Liver (tissue), 9 donors: ENCODE data around the gene CDH26. TPM values are rescaled to one million over a fixed set of nuclear protein-coding genes. Genes with fewer than 3 reads are reported as not detected.

Experiments
- DNase-seq: peaks from one replicate; pipeline ENCODE4 v3.0.0-alpha.2; 2017; ENCODE audit warnings: low spot score
- H3K27ac ChIP-seq, 2 donors: one replicate each; pipeline ENCODE4 v1.7.0; 2013; ENCODE audit warnings: inconsistent platforms in 2 of 2, low read length in 2 of 2, control low read depth in 1 of 2, low read depth in 1 of 2, mild to moderate bottlenecking in 1 of 2
- H3K27me3 ChIP-seq, 4 donors: one replicate each; pipeline versions ENCODE4 v1.6.1 to v1.7.0; 2013; ENCODE audit warnings: low read length in 3 of 4, inconsistent platforms in 1 of 4, mild to moderate bottlenecking in 1 of 4, moderate library complexity in 1 of 4; ENCODE audit not compliant: control insufficient read depth in 4 of 4, insufficient read depth in 4 of 4
- H3K36me3 ChIP-seq, 4 donors: one replicate each; pipeline versions ENCODE4 v1.6.1 to v1.7.0; 2013; ENCODE audit warnings: low read length in 3 of 4, mild to moderate bottlenecking in 3 of 4, low read depth in 1 of 4, moderate library complexity in 1 of 4; ENCODE audit not compliant: control insufficient read depth in 4 of 4, insufficient read depth in 3 of 4
- H3K4me1 ChIP-seq, 4 donors: one replicate each; pipeline versions ENCODE4 v1.6.1 to v1.7.0; 2013; ENCODE audit warnings: low read length in 3 of 4, mild to moderate bottlenecking in 3 of 4, moderate library complexity in 1 of 4; ENCODE audit not compliant: control insufficient read depth in 4 of 4, insufficient read depth in 4 of 4
- H3K4me3 ChIP-seq, 3 donors: one replicate each; pipeline versions ENCODE4 v1.6.1 to v1.7.0; 2013; ENCODE audit warnings: low read length in 3 of 3, control low read depth in 1 of 3, low read depth in 1 of 3, mild to moderate bottlenecking in 1 of 3
- H3K9ac ChIP-seq, 2 donors: one replicate each; pipeline ENCODE4 v1.7.0; 2013; ENCODE audit warnings: low read length in 2 of 2, mild to moderate bottlenecking in 2 of 2, moderate library complexity in 2 of 2, control low read depth in 1 of 2, low read depth in 1 of 2
- H3K9me3 ChIP-seq, 4 donors: one replicate each; pipeline versions ENCODE4 v1.6.1 to v1.7.0; 2013; ENCODE audit warnings: low read length in 3 of 4; ENCODE audit not compliant: control insufficient read depth in 4 of 4
- ATF3 ChIP-seq: IDR thresholded peaks from 2 replicates; pipeline ENCODE4 v1.6.1; 2016; ENCODE audit warnings: antibody characterized with exemption
- EGR1 ChIP-seq, 2 donors: IDR thresholded peaks; 2 replicates each; pipeline ENCODE4 v1.6.1; 2016 to 2018; ENCODE audit warnings: antibody characterized with exemption in 2 of 2, low read depth in 2 of 2
- FOXA1 ChIP-seq: IDR thresholded peaks from 2 replicates; pipeline ENCODE4 v1.6.1; 2016; ENCODE audit warnings: antibody characterized with exemption
- FOXA2 ChIP-seq: IDR thresholded peaks from 2 replicates; pipeline ENCODE4 v1.6.1; 2016; ENCODE audit warnings: antibody characterized with exemption
- GABPA ChIP-seq, 2 donors: IDR thresholded peaks in 1 of 2; conservative IDR thresholded peaks in 1 of 2; 2 replicates each; pipeline ENCODE4 v1.6.1; 2016; ENCODE audit warnings: antibody characterized with exemption in 2 of 2, mild to moderate bottlenecking in 1 of 2, moderate library complexity in 1 of 2
- HNF4A ChIP-seq, 2 donors: conservative IDR thresholded peaks; 2 replicates each; pipeline ENCODE4 v1.6.1; 2016; ENCODE audit warnings: antibody characterized with exemption in 2 of 2, mild to moderate bottlenecking in 2 of 2
- HNF4G ChIP-seq: IDR thresholded peaks from 2 replicates; pipeline ENCODE4 v1.6.1; 2016; ENCODE audit warnings: antibody characterized with exemption
- JUND ChIP-seq, 2 donors: IDR thresholded peaks; 2 replicates each; pipeline ENCODE4 v1.6.1; 2016; ENCODE audit warnings: antibody characterized with exemption in 2 of 2
- MAX ChIP-seq: IDR thresholded peaks from 2 replicates; pipeline ENCODE4 v1.6.1; 2016; ENCODE audit warnings: antibody characterized with exemption
- NR2F2 ChIP-seq: IDR thresholded peaks from 2 replicates; pipeline ENCODE4 v1.6.1; 2016; ENCODE audit warnings: antibody characterized with exemption
- RAD21 ChIP-seq, 2 donors: IDR thresholded peaks; 2 replicates each; pipeline ENCODE4 v1.6.1; 2016; ENCODE audit warnings: antibody characterized with exemption in 2 of 2, mild to moderate bottlenecking in 2 of 2
- RXRA ChIP-seq, 2 donors: IDR thresholded peaks; 2 replicates each; pipeline ENCODE4 v1.6.1; 2017 to 2018; ENCODE audit warnings: antibody characterized with exemption in 2 of 2, mild to moderate bottlenecking in 1 of 2
- SP1 ChIP-seq: IDR thresholded peaks from 2 replicates; pipeline ENCODE4 v1.6.1; 2018; ENCODE audit warnings: antibody characterized with exemption, mild to moderate bottlenecking
- TAF1 ChIP-seq: conservative IDR thresholded peaks from 2 replicates; pipeline ENCODE4 v1.6.1; 2016; ENCODE audit warnings: antibody characterized with exemption, mild to moderate bottlenecking
- YY1 ChIP-seq: IDR thresholded peaks from 2 replicates; pipeline ENCODE4 v1.6.1; 2016; ENCODE audit warnings: antibody characterized with exemption, mild to moderate bottlenecking
- ZBTB33 ChIP-seq: IDR thresholded peaks from 2 replicates; pipeline ENCODE4 v1.6.1; 2016; ENCODE audit warnings: antibody characterized with exemption
- WGBS: extraction: QIAGEN DNeasy Blood & Tissue Kit; methylation state at CpG from one replicate; pipeline ENCODE4 v1.1.7; 2013; 5-methylcytosine and 5-hydroxymethylcytosine counted together
- polyA plus RNA-seq, 2 donors: library from polyadenylated mRNA; stranded (reverse) in 1 of 2; unstranded in 1 of 2; fragments of 200-250 nt in 1 of 2; fragments of >200 nt in 1 of 2; fragmentation: Nextera tagmentation in 1 of 2; extraction: Ambion mirVana in 1 of 2; gene quantifications; one replicate each; pipeline versions ENCODE4 v1.2.1 to v1.2.3, GENCODE V29; 2013 to 2015
- total RNA-seq, 2 donors: library from RNA; depleted of rRNA; stranded (reverse); fragments of >200 nt; gene quantifications; one replicate each; pipeline ENCODE4 v1.2.3, GENCODE V29; 2014
- TF ChIP-seq, protein P1 (sequence below): IDR thresholded peaks from 2 replicates; pipeline ENCODE4 v1.6.1; 2016; ENCODE audit warnings: antibody characterized with exemption, mild to moderate bottlenecking
- TF ChIP-seq, protein P2 (sequence below): fragments of 150-350 bp; IDR thresholded peaks from 2 replicates; pipeline ENCODE4 v1.5.1; 2017; ENCODE audit warnings: improper control_type of control experiment, low read depth, low read length; ENCODE audit not compliant: missing input control
- donor health status: healthy.
- donor health status: healthy.
- donor health status: healthy.
- donor health status: healthy.
- donor health status: healthy.

The CDH26 gene
- total and polyA plus RNA-seq, 4 donors = 0.03 to 0.70 (median 0.43) TPM

DNA sequence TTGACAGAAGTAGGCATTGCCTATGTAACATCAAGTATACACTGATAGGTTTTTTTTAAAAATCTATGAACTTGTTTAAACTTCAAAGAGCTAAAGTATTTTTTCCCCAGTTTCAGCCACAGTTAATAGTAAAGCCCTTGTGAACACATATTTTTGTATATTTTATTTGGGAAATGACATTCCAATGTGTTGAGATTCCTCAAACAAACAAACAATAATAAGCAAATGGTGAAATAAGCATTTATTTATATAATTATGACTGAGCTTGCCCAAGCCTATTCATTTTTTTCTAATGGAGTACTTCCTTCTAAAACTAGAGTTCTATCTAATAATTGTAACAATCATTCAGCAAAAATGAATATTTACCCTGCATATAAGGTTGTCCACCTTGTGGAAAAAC is 37.3 kb upstream of the CDH26 start:
- no peak overlapping the region for H3K27ac ChIP-seq
- no peak for DNase-seq
- no peak for TF ChIP-seq GABPA (IDR thresholded peaks at IDR 0.05 in 1 of 2, conservative IDR thresholded peaks at IDR 0.05 in 1 of 2)
- TF ChIP-seq ATF3 = no peak
- no peak for TF ChIP-seq SP1
- TF ChIP-seq FOXA1 = no peak
- no peak for TF ChIP-seq YY1
- no peak for TF ChIP-seq RXRA (IDR thresholded peaks at IDR 0.05)
- TF ChIP-seq FOXA2 = no peak
- no peak for TF ChIP-seq ZBTB33
- no peak for TF ChIP-seq EGR1 (IDR thresholded peaks at IDR 0.05; ENCODE audit: low read depth in 2 of 2)
- no peak for TF ChIP-seq HNF4G
- no peak for TF ChIP-seq TAF1

GRCh38 chr20:59923514-59923913 is 34.7 kb upstream of the CDH26 start:
- H3K4me1 ChIP-seq = no peaks in the 10 kb centered on the region
- no peaks in the 10 kb centered on the region for H3K36me3 ChIP-seq
- H3K27ac ChIP-seq = no peak overlapping the region
- peaks cover 0 to 6% (median 0%) of the 10 kb centered on the region in 4 donors for H3K27me3 ChIP-seq
- TF ChIP-seq EGR1 (IDR thresholded peaks at IDR 0.05; ENCODE audit: low read depth in 2 of 2) (no peak), JUND (IDR thresholded peaks at IDR 0.05) (no peak), NR2F2 (no peak), SP1 (no peak), HNF4G (no peak), TAF1 (no peak), FOXA2 (no peak), ZBTB33 (no peak), HNF4A (conservative IDR thresholded peaks at IDR 0.05) (no peak), RXRA (IDR thresholded peaks at IDR 0.05) (no peak), MAX (no peak), FOXA1 (no peak), YY1 (no peak), RAD21 (IDR thresholded peaks at IDR 0.05) (no peak), GABPA (IDR thresholded peaks at IDR 0.05 in 1 of 2, conservative IDR thresholded peaks at IDR 0.05 in 1 of 2) (no peak), ATF3 (no peak)
- TF ChIP-seq, protein P1, sequence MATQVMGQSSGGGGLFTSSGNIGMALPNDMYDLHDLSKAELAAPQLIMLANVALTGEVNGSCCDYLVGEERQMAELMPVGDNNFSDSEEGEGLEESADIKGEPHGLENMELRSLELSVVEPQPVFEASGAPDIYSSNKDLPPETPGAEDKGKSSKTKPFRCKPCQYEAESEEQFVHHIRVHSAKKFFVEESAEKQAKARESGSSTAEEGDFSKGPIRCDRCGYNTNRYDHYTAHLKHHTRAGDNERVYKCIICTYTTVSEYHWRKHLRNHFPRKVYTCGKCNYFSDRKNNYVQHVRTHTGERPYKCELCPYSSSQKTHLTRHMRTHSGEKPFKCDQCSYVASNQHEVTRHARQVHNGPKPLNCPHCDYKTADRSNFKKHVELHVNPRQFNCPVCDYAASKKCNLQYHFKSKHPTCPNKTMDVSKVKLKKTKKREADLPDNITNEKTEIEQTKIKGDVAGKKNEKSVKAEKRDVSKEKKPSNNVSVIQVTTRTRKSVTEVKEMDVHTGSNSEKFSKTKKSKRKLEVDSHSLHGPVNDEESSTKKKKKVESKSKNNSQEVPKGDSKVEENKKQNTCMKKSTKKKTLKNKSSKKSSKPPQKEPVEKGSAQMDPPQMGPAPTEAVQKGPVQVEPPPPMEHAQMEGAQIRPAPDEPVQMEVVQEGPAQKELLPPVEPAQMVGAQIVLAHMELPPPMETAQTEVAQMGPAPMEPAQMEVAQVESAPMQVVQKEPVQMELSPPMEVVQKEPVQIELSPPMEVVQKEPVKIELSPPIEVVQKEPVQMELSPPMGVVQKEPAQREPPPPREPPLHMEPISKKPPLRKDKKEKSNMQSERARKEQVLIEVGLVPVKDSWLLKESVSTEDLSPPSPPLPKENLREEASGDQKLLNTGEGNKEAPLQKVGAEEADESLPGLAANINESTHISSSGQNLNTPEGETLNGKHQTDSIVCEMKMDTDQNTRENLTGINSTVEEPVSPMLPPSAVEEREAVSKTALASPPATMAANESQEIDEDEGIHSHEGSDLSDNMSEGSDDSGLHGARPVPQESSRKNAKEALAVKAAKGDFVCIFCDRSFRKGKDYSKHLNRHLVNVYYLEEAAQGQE = no peak
- TF ChIP-seq, protein P2, sequence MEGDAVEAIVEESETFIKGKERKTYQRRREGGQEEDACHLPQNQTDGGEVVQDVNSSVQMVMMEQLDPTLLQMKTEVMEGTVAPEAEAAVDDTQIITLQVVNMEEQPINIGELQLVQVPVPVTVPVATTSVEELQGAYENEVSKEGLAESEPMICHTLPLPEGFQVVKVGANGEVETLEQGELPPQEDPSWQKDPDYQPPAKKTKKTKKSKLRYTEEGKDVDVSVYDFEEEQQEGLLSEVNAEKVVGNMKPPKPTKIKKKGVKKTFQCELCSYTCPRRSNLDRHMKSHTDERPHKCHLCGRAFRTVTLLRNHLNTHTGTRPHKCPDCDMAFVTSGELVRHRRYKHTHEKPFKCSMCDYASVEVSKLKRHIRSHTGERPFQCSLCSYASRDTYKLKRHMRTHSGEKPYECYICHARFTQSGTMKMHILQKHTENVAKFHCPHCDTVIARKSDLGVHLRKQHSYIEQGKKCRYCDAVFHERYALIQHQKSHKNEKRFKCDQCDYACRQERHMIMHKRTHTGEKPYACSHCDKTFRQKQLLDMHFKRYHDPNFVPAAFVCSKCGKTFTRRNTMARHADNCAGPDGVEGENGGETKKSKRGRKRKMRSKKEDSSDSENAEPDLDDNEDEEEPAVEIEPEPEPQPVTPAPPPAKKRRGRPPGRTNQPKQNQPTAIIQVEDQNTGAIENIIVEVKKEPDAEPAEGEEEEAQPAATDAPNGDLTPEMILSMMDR = no peak
- no peak for DNase-seq
- H3K9ac ChIP-seq = no peak overlapping the region
- 84% methylated on average over 1 of the region's 1 CpG for WGBS
- no peaks in the 10 kb centered on the region for H3K9me3 ChIP-seq
- H3K4me3 ChIP-seq = no peak overlapping the region

More for the DNA sequence above, 37.3 kb upstream of the CDH26 start:
- Histone ChIP-seq H3K9ac (no peak overlapping the region), H3K4me3 (no peak overlapping the region), H3K4me1 (no peaks in the 10 kb centered on the region), H3K36me3 (no peaks in the 10 kb centered on the region), H3K9me3 (no peaks in the 10 kb centered on the region), H3K27me3 (peaks cover 0 to 6% (median 0%) of the 10 kb centered on the region in 4 donors)
